Measurements from ENCODE around the gene FBXL16.

DNA sequence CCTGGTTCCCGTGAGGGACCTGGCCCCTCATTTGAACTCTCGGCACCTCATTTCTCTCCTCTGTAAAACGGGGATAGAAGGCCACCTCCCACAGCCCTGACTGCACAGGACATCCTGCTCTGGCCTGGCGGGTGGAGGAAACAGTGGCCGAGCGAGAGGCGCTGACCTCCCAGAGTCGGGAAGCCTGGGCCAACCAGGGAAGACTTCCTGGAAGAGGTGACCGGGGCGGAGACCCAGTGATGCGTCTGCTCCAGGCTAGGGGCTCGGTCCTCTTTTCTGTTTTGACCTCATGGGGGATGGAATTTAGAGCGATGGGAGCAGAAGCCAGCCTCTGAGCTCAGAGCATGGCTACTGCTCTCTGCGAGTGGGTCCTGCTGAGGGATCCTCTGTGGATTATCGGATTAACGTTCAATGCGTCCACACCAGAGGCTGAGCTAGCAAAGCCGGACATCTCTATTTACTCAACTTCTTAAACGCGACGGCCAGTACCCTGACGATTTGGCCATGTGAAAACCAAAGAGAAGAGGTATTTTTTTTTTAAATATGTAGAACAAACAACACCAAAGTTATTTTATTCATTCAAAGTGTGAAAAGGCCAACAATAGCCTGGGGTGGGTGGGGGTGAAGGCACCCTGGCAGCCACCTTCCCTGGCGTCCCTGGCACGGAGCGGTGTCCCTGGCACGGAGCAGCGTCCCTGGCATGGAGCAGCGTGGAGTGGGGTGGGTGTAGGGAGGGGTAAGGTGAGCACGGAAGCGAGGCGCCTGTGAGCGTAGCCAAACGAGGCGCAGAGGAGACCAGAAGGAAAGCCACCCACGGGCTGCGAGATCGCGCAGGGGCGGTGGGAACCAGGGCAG lies 45.8 kb upstream of the FBXL16 start:
- TF ChIP-seq, protein P1, sequence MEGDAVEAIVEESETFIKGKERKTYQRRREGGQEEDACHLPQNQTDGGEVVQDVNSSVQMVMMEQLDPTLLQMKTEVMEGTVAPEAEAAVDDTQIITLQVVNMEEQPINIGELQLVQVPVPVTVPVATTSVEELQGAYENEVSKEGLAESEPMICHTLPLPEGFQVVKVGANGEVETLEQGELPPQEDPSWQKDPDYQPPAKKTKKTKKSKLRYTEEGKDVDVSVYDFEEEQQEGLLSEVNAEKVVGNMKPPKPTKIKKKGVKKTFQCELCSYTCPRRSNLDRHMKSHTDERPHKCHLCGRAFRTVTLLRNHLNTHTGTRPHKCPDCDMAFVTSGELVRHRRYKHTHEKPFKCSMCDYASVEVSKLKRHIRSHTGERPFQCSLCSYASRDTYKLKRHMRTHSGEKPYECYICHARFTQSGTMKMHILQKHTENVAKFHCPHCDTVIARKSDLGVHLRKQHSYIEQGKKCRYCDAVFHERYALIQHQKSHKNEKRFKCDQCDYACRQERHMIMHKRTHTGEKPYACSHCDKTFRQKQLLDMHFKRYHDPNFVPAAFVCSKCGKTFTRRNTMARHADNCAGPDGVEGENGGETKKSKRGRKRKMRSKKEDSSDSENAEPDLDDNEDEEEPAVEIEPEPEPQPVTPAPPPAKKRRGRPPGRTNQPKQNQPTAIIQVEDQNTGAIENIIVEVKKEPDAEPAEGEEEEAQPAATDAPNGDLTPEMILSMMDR (IDR thresholded peaks at IDR 0.05) = no peak
- no peak for TF ChIP-seq POLR2A (IDR thresholded peaks at IDR 0.05)
